NCI-H446 treated with DMSO at 0.1 percent for 48 hours (cell line): Measurements from ENCODE around the gene NUAK1.
A peak's percentile ranks its signal among the peaks of the same experiment; 100 is the strongest.

ENCODE experiments used
- DNase-seq: peaks from one replicate; lab custom pipeline; 2025; lab: John Stamatoyannopoulos, UW

The NUAK1 gene

GRCh38 chr12:106062693-106063092, 76.1 kb downstream of the NUAK1 start:
- DNase-seq, result no peak

- DNase-seq, result no peak
Observed at GRCh38 chr12:106058256-106059182, 80.2 kb downstream of the NUAK1 start.

GRCh38 chr12:106054049-106054448, 84.7 kb downstream of the NUAK1 start:
- DNase-seq, result no peak

- DNase-seq, result no peak
Observed at GRCh38 chr12:106051853-106052531, 86.8 kb downstream of the NUAK1 start.

GRCh38 chr12:106049546-106049945, 89.2 kb downstream of the NUAK1 start:
- peak; percentile 16 for DNase-seq

GRCh38 chr12:106049105-106049504, 89.6 kb downstream of the NUAK1 start:
- DNase-seq, result peak; percentile 69

GRCh38 chr12:106048676-106049075, 90.1 kb downstream of the NUAK1 start:
- DNase-seq, result no peak

- no peak for DNase-seq
Observed at GRCh38 chr12:106048016-106048415, 90.7 kb downstream of the NUAK1 start.

GRCh38 chr12:106046947-106047346, 91.8 kb downstream of the NUAK1 start:
- no peak for DNase-seq

GRCh38 chr12:106046301-106046846, 92.4 kb downstream of the NUAK1 start:
- no peak for DNase-seq

- DNase-seq, result no peak
Observed at GRCh38 chr12:106045251-106045674, 93.5 kb downstream of the NUAK1 start.

- peak; percentile 52 for DNase-seq
Observed at GRCh38 chr12:106044773-106045172, 94.0 kb downstream of the NUAK1 start.

GRCh38 chr12:106042037-106042436, 96.7 kb downstream of the NUAK1 start:
- DNase-seq, result no peak

GRCh38 chr12:106040521-106040920, 98.2 kb downstream of the NUAK1 start:
- no peak for DNase-seq

GRCh38 chr12:106039646-106040404, 98.9 kb downstream of the NUAK1 start:
- no peak for DNase-seq

- peak; percentile 59 for DNase-seq
Observed at GRCh38 chr12:106039242-106039641, 99.5 kb downstream of the NUAK1 start.

GRCh38 chr12:106037524-106038298, 101.0 kb downstream of the NUAK1 start:
- DNase-seq, result no peak

GRCh38 chr12:106035421-106035820, 103.3 kb downstream of the NUAK1 start:
- DNase-seq, result no peak

GRCh38 chr12:106034316-106034715, 104.4 kb downstream of the NUAK1 start:
- no peak for DNase-seq

GRCh38 chr12:106033161-106033675, 105.5 kb downstream of the NUAK1 start:
- no peak for DNase-seq

GRCh38 chr12:106032623-106032925, 106.2 kb downstream of the NUAK1 start:
- no peak for DNase-seq
